HG03575 (cell line): ENCODE measurements around the gene ARHGAP24.

Experiments
- ATAC-seq: cut with Tn5 transposase; IDR thresholded peaks from one replicate; pipeline ENCODE4 v1.9.1; 2021; ENCODE audit not compliant: unreplicated experiment, insufficient number of reproducible peaks, low FRiP score; ENCODE audit errors: extremely low read depth

ARHGAP24 gene

GRCh38 chr4:85474818-85475630 is at the start of gene ARHGAP24:
TSS of gene ARHGAP24 (plus strand) at chr4:85475150.
- ATAC-seq = peak; percentile 80

GRCh38 chr4:85426366-85426765 is 48.6 kb upstream of the ARHGAP24 start:
- no peak for ATAC-seq

GRCh38 chr4:85427123-85427522 is 47.8 kb upstream of the ARHGAP24 start:
- no peak for ATAC-seq

- no peak for ATAC-seq
Observed at GRCh38 chr4:85430226-85430625, 44.7 kb upstream of the ARHGAP24 start.

- ATAC-seq = no peak
Observed at GRCh38 chr4:85430697-85431096, 44.3 kb upstream of the ARHGAP24 start.

- no peak for ATAC-seq
Observed at GRCh38 chr4:85431156-85431555, 43.8 kb upstream of the ARHGAP24 start.

- no peak for ATAC-seq
Observed at GRCh38 chr4:85431881-85432485, 43.0 kb upstream of the ARHGAP24 start.

GRCh38 chr4:85445050-85445639 is 29.8 kb upstream of the ARHGAP24 start:
- no peak for ATAC-seq

GRCh38 chr4:85446141-85446861 is 28.6 kb upstream of the ARHGAP24 start:
- no peak for ATAC-seq

- no peak for ATAC-seq
Observed at GRCh38 chr4:85448906-85449890, 25.8 kb upstream of the ARHGAP24 start.

GRCh38 chr4:85452058-85452731 is 22.8 kb upstream of the ARHGAP24 start:
- no peak for ATAC-seq

- no peak for ATAC-seq
Observed at GRCh38 chr4:85455942-85456341, 19.0 kb upstream of the ARHGAP24 start.

GRCh38 chr4:85457752-85458467 is 17.0 kb upstream of the ARHGAP24 start:
- no peak for ATAC-seq

- ATAC-seq = no peak
Observed at GRCh38 chr4:85459736-85460135, 15.2 kb upstream of the ARHGAP24 start.

- no peak for ATAC-seq
Observed at GRCh38 chr4:85474356-85474755, 594 bp upstream of the ARHGAP24 start.

GRCh38 chr4:85475631-85476233 is 782 bp downstream of the ARHGAP24 start:
- no peak for ATAC-seq

- no peak for ATAC-seq
Observed at GRCh38 chr4:85476381-85476780, 1.4 kb downstream of the ARHGAP24 start.
